22Rv1 (cell line): ENCODE measurements around the gene LSM4.

ENCODE experiments used
- CTCF ChIP-seq: fragments of 450-650 bp; IDR thresholded peaks from 2 replicates; pipeline ENCODE4 v1.5.1; 2017; ENCODE audit warnings: mild to moderate bottlenecking
- ZFX ChIP-seq: fragments of 450-650 bp; IDR thresholded peaks from 2 replicates; pipeline ENCODE4 v1.6.1; 2017; ENCODE audit warnings: antibody characterized with exemption, borderline replicate concordance

DNA sequence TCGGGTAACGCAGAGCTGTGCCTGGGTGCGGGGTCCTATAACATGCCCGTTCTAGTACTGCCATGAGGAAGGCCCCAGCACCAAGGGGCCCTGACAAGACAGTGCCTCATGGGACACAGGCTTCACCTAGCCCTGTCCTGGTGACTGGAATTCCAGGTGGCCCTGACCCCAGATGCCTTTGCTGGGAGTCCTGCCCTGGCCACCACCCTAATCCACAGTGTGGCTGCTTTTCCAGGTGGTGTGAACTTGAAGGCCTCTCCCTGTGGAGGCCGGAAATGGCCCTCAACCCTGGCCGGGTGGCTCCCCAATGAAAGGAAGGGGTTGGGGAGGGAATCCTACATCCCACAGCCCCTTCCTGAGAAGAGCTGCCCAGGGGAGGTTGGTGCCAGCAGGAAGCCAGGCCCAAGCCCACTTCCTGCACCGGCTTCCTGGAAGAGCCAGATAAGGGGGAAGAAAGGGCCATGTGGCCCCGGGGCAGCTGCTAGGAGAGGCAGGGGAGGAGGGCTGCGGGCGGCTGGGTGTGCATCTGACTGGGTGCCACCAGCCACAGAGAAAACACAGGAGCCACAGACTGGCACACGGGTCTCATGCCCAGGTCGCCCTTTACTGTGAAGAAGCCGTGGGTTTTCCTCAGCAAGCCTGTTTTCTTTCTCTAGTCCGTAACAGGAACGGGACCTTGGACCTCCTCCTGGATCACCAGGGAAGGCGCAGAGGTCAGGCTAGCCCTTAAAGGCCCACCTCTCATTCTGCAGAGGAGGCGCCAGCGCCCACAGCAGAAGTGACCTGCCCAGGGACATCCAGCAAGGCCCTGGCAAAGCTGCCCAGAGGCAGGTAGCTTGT, 4.7 kb downstream of the LSM4 start:
- no peak for TF ChIP-seq CTCF
- TF ChIP-seq ZFX, result no peak
